Left lobe of liver (tissue), 2 donors: ENCODE data around the gene BMP2K. TPM values are rescaled to one million over a fixed set of nuclear protein-coding genes. Genes with fewer than 3 reads are reported as not detected.
A peak's percentile ranks its signal among the peaks of the same experiment; 100 is the strongest.

Experiments used
- ATAC-seq: fragments of 200-7000 bp; cut with Tn5 transposase; one replicate; pipeline ENCODE4 v1.9.1; 2020; ENCODE audit warnings: mild to moderate bottlenecking, moderate library complexity
- DNase-seq: peaks from one replicate; pipeline ENCODE4 v3.0.0-alpha.2; 2020; ENCODE audit warnings: low spot score
- total RNA-seq: library from RNA; stranded (reverse); gene quantifications from one replicate; pipeline ENCODE4 v1.2.1, GENCODE V29; 2021
- donor health status: DM: no; HTN: no; CAD: no; lungs with moderate emphysema.
- donor health status: DM: no; HTN: yes; CAD: no.

Gene BMP2K
- total RNA-seq, 1 donor from 2014 or later = 14.2 TPM

GRCh38 chr4:78923464-78924312 is 147.5 kb downstream of the BMP2K start:
- ATAC-seq (peak; percentile 96), DNase-seq (no peak)

- ATAC-seq (no peak), DNase-seq (no peak)
Observed at GRCh38 chr4:78926826-78927225, 150.7 kb downstream of the BMP2K start.

GRCh38 chr4:78928835-78929234 is 152.7 kb downstream of the BMP2K start:
- no peak for DNase-seq
- no peak for ATAC-seq

- DNase-seq (no peak), ATAC-seq (no peak)
Observed at GRCh38 chr4:78930016-78930629, 154.0 kb downstream of the BMP2K start.

- DNase-seq (no peak), ATAC-seq (no peak)
Observed at GRCh38 chr4:78936989-78937388, 160.8 kb downstream of the BMP2K start.

GRCh38 chr4:78937837-78938236 is 161.7 kb downstream of the BMP2K start:
- no peak for DNase-seq
- no peak for ATAC-seq

GRCh38 chr4:78938474-78938867 is 162.3 kb downstream of the BMP2K start:
- ATAC-seq (no peak), DNase-seq (no peak)

GRCh38 chr4:78938868-78939666 is 162.9 kb downstream of the BMP2K start, which contains the start of gene PAQR3:
PAQR3 (minus strand) TSS chr4:78939438; CDS start chr4:78939224, 214 bp downstream.
- DNase-seq = peak; percentile 86
- ATAC-seq = peak; percentile 98

GRCh38 chr4:78939667-78940008 is 163.5 kb downstream of the BMP2K start:
- DNase-seq (no peak), ATAC-seq (no peak)

- ATAC-seq (no peak), DNase-seq (no peak)
Observed at GRCh38 chr4:78940752-78941151, 164.6 kb downstream of the BMP2K start.

- DNase-seq (no peak), ATAC-seq (no peak)
Observed at GRCh38 chr4:78944381-78944780, 168.2 kb downstream of the BMP2K start.

GRCh38 chr4:78945651-78946179 is 169.6 kb downstream of the BMP2K start:
- DNase-seq (no peak), ATAC-seq (no peak)

GRCh38 chr4:78949735-78950134 is 173.6 kb downstream of the BMP2K start:
- no peak for DNase-seq
- ATAC-seq = no peak

GRCh38 chr4:78951862-78952472 is 175.8 kb downstream of the BMP2K start:
- DNase-seq (no peak), ATAC-seq (peak; percentile 93)

- no peak for ATAC-seq
- DNase-seq = no peak
Observed at GRCh38 chr4:78953231-78953630, 177.1 kb downstream of the BMP2K start.

- ATAC-seq (no peak), DNase-seq (no peak)
Observed at GRCh38 chr4:78953769-78954666, 177.9 kb downstream of the BMP2K start.

GRCh38 chr4:78956975-78957374 is 180.8 kb downstream of the BMP2K start:
- DNase-seq = no peak
- no peak for ATAC-seq

GRCh38 chr4:78960926-78961325 is 184.8 kb downstream of the BMP2K start:
- no peak for ATAC-seq
- no peak for DNase-seq
